Endothelial cell of umbilical vein (primary cell): ENCODE data around the gene TM4SF5. TPM values are rescaled to one million over a fixed set of nuclear protein-coding genes. Genes with fewer than 3 reads are reported as not detected.

Source experiments
- BruUV-seq: library from RNA; stranded (reverse); fragments of 400-500 nt; replicated peaks from 2 replicates; lab custom pipeline; 2021; lab: Mats Ljungman, UMichigan
- CTCF ChIA-PET: fragments of 300-600, 350-600 bp; sonication (Branson Sonifier 250); formaldehyde crosslinking; loops from one replicate; lab custom pipeline; 2021; ENCODE audit warnings: antibody characterized with exemption, inconsistent platforms; lab: Charles Lee
- POLR2A ChIA-PET: fragments of 300-600, 350-600 bp; sonication (Branson Sonifier 250); formaldehyde crosslinking; loops from one replicate; lab custom pipeline; 2021; ENCODE audit warnings: antibody characterized with exemption, inconsistent platforms; lab: Charles Lee
- DNase-seq: peaks from one replicate; pipeline ENCODE4 v3.0.0-alpha.2; 2011; ENCODE audit warnings: low read depth, low spot score
- FAIRE-seq: peaks from 2 replicates; lab custom pipeline; 2011; peaks lifted over from hg19 to GRCh38; lab: Jason Lieb, UNC
- H2AFZ ChIP-seq: 2 replicates; pipeline ENCODE4 v1.6.0; 2012; ENCODE audit warnings: low read depth, low read length, control low read depth, inconsistent platforms
- H3K27ac ChIP-seq: 2 replicates; pipeline ENCODE4 v1.5.1; 2011; ENCODE audit warnings: low read depth, mild to moderate bottlenecking, control low read depth, low read length, moderate library complexity; ENCODE audit not compliant: insufficient read depth
- H3K27me3 ChIP-seq, 2 experiments: 2 replicates each; pipeline versions ENCODE4 v1.6.0 to v1.6.1; 2011; ENCODE audit warnings: low read length in 2 of 2, mixed read lengths in 1 of 2; ENCODE audit not compliant: control insufficient read depth in 2 of 2, insufficient read depth in 2 of 2
- H3K36me3 ChIP-seq, 2 experiments: 2 replicates in 1 of 2; 3 replicates in 1 of 2; pipeline ENCODE4 v1.5.1; 2011; ENCODE audit warnings: low read length in 2 of 2, mild to moderate bottlenecking in 1 of 2, moderate library complexity in 1 of 2; ENCODE audit not compliant: control insufficient read depth in 2 of 2, insufficient read depth in 2 of 2; ENCODE audit errors: extremely low read depth in 1 of 2
- H3K4me1 ChIP-seq: 3 replicates; pipeline ENCODE4 v1.5.1; 2011; ENCODE audit warnings: mild to moderate bottlenecking, low read length; ENCODE audit not compliant: control insufficient read depth, insufficient read depth; ENCODE audit errors: extremely low read depth
- H3K4me2 ChIP-seq: 2 replicates; pipeline ENCODE4 v1.6.1; 2011; ENCODE audit warnings: low read length, control low read depth, mixed read lengths; ENCODE audit not compliant: insufficient read depth
- H3K4me3 ChIP-seq, 3 experiments: fragments of 200-600 bp in 1 of 3; sonication (generic), shearing (Covaris generic) in 1 of 3; replicated peaks in 1 of 3; 2 replicates each; pipeline ENCODE4 v1.5.1; 2011 to 2016; ENCODE audit warnings: control low read depth in 3 of 3, low read length in 3 of 3, mild to moderate bottlenecking in 2 of 3, inconsistent platforms in 1 of 3, low read depth in 1 of 3, moderate library complexity in 1 of 3; ENCODE audit not compliant: insufficient read depth in 1 of 3
- H3K79me2 ChIP-seq: 2 replicates; pipeline ENCODE4 v1.6.0; 2012; ENCODE audit warnings: low read length, inconsistent platforms; ENCODE audit not compliant: control insufficient read depth, insufficient read depth
- H3K9ac ChIP-seq: replicated peaks from 2 replicates; pipeline ENCODE3; 2011; ENCODE audit warnings: low read length, control low read depth; ENCODE audit not compliant: insufficient read depth; ENCODE audit errors: extremely low read depth
- H3K9me1 ChIP-seq: replicated peaks from 3 replicates; pipeline ENCODE4 v1.6.0; 2011; ENCODE audit warnings: mild to moderate bottlenecking, low read length; ENCODE audit not compliant: control insufficient read depth, insufficient read depth; ENCODE audit errors: extremely low read depth
- H3K9me3 ChIP-seq: replicated peaks from 2 replicates; pipeline ENCODE4 v1.5.1; 2012; ENCODE audit warnings: low read length, inconsistent platforms; ENCODE audit not compliant: control insufficient read depth, insufficient read depth
- H4K20me1 ChIP-seq: replicated peaks from 2 replicates; pipeline ENCODE3; 2011; ENCODE audit warnings: mild to moderate bottlenecking, low read length; ENCODE audit not compliant: control insufficient read depth, insufficient read depth; ENCODE audit errors: extremely low read depth
- EZH2 ChIP-seq: IDR thresholded peaks from 2 replicates; pipeline ENCODE4 v1.6.1; 2012; ENCODE audit warnings: borderline replicate concordance, low read depth, mild to moderate bottlenecking, moderate library complexity, low read length, inconsistent platforms; ENCODE audit not compliant: severe bottlenecking
- FOS ChIP-seq: IDR thresholded peaks from 2 replicates; pipeline ENCODE4 v1.6.1; 2011; ENCODE audit warnings: mild to moderate bottlenecking, low read length, moderate library complexity, borderline replicate concordance; ENCODE audit not compliant: insufficient read depth
- GATA2 ChIP-seq: IDR thresholded peaks from 2 replicates; pipeline ENCODE4 v1.7.0; 2011; ENCODE audit warnings: low read depth, mild to moderate bottlenecking, moderate library complexity, mixed read lengths, low read length; ENCODE audit not compliant: insufficient read length, insufficient read depth
- JUN ChIP-seq: IDR thresholded peaks from 2 replicates; pipeline ENCODE4 v1.6.1; 2011; ENCODE audit warnings: borderline replicate concordance, low read depth; ENCODE audit not compliant: insufficient read length, insufficient read depth
- MYC ChIP-seq: IDR thresholded peaks from one replicate; pipeline ENCODE4 v1.6.1; 2011; ENCODE audit warnings: mild to moderate bottlenecking, low read depth, low read length
- POLR2A ChIP-seq: IDR thresholded peaks from 2 replicates; pipeline ENCODE4 v1.6.1; 2012; ENCODE audit warnings: low read depth, mild to moderate bottlenecking, control low read depth, low read length
- POLR2AphosphoS5 ChIP-seq: IDR thresholded peaks from 2 replicates; pipeline ENCODE4 v1.6.1; 2012; ENCODE audit warnings: low read depth, mild to moderate bottlenecking, control low read depth, low read length, moderate library complexity; ENCODE audit not compliant: insufficient read depth
- dilution Hi-C: fragments of 300-500 bp; cut with MboI; formaldehyde crosslinking; loops from one replicate; pipeline ENCODE4 v1.15.0; 2019; ENCODE audit warnings: low sequenced_read_pairs; ENCODE audit not compliant: extremely low pct_ligation_motif_present
- intact Hi-C: fragments of 100-400 bp; cut with micrococcal nuclease; formaldehyde crosslinking; loops from one replicate; pipeline ENCODE4 v1.10.0; 2022
- polyA plus RNA-seq, 4 experiments: library from polyadenylated mRNA; depleted of rRNA in 3 of 4; stranded (reverse) in 3 of 4; unstranded in 1 of 4; fragments of >200 nt; gene quantifications; 2 replicates each; pipeline versions ENCODE4 v1.2.1 to v1.2.3, GENCODE V29; 2011 to 2012; ENCODE audit warnings: missing spikeins in 1 of 4
- total RNA-seq: library from RNA; stranded (reverse); gene quantifications from 2 replicates; pipeline ENCODE4 v1.2.3, GENCODE V29; 2021
- TF ChIP-seq, protein P1 (sequence below), 2 donors: IDR thresholded peaks; 1 replicate in 1 of 2; 2 replicates in 1 of 2; pipeline ENCODE4 v1.5.1; 2011; ENCODE audit warnings: low read length in 2 of 2, mild to moderate bottlenecking in 2 of 2, moderate library complexity in 2 of 2, control low read depth in 1 of 2, inconsistent platforms in 1 of 2, low read depth in 1 of 2; ENCODE audit not compliant: insufficient read depth in 1 of 2; ENCODE audit errors: extremely low read depth in 1 of 2
- TF ChIP-seq, protein P2 (sequence below): IDR thresholded peaks from 2 replicates; pipeline ENCODE4 v1.6.1; 2011; ENCODE audit not compliant: insufficient read depth, insufficient read length

Gene TM4SF5
- total and polyA plus RNA-seq, 2 donors (not counting 3 experiments of a cell fraction or from before 2014, with no cell fraction given), result not detected

DNA sequence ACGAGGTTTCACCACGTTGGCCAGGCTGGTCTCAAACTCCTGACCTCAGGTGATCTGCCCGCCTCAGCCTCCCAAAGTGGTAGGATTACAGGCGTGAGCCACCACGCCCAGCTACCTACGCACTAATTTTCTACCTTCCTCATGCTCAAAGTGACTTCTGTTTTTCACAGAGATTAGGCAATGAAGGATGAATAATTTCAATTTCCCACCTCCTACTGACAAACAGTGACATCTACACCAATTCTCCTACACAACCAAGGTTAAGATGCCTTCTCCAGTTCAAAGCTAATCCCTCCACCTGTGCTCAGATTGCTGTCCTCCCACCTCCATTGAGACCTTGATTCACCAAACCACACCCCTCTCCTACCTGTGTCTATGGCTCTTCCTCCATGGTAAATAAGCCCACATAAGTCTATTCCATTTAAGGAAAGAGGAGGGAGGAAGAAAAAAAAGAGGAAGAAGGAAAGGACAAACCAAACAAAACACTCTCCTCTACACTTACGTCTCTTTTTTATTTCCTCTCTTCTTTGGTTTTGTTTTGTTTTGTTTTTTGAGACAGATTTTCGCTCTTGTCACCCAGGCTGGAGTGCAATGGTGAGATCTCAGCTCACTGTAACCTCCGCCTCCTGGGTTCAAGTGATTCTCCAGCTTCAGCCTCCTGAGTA is 45.9 kb upstream of the TM4SF5 start:
- POLR2A ChIA-PET, result no interaction called here
- intact Hi-C loops, result no loop called here

More for the DNA sequence above, 45.9 kb upstream of the TM4SF5 start:
- Histone ChIP-seq H3K4me1 (peaks cover 13% of the 10 kb centered on the region), H3K36me3 (no peaks in the 10 kb centered on the region), H3K9me1 (no peaks in the 10 kb centered on the region), H3K79me2 (no peaks in the 10 kb centered on the region), H2AFZ (no peak overlapping the region), H3K9me3 (no peaks in the 10 kb centered on the region), H3K9ac (no peak overlapping the region), H3K27ac (no peak overlapping the region), H4K20me1 (no peaks in the 10 kb centered on the region), H3K4me2 (no peak overlapping the region), H3K4me3 (no peak overlapping the region), H3K27me3 (peaks cover 0 to 1% of the 10 kb centered on the region in 2 experiments)
- CTCF ChIA-PET, result interaction anchor here (0.7 to 1.5 kb wide), 4 partner anchors 11 to 177 kb away, joined by 3 to 6 read pairs (median 4); partner anchors contain the start of genes ARRB2 and CHRNE
- dilution Hi-C loops, result no loop called here
- TF ChIP-seq POLR2A (no peak), FOS (no peak), EZH2 (no peak), JUN (no peak), POLR2AphosphoS5 (no peak), MYC (no peak), GATA2 (no peak)
- TF ChIP-seq, protein P1, sequence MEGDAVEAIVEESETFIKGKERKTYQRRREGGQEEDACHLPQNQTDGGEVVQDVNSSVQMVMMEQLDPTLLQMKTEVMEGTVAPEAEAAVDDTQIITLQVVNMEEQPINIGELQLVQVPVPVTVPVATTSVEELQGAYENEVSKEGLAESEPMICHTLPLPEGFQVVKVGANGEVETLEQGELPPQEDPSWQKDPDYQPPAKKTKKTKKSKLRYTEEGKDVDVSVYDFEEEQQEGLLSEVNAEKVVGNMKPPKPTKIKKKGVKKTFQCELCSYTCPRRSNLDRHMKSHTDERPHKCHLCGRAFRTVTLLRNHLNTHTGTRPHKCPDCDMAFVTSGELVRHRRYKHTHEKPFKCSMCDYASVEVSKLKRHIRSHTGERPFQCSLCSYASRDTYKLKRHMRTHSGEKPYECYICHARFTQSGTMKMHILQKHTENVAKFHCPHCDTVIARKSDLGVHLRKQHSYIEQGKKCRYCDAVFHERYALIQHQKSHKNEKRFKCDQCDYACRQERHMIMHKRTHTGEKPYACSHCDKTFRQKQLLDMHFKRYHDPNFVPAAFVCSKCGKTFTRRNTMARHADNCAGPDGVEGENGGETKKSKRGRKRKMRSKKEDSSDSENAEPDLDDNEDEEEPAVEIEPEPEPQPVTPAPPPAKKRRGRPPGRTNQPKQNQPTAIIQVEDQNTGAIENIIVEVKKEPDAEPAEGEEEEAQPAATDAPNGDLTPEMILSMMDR (IDR thresholded peaks at IDR 0.05; ENCODE audit: extremely low read depth in 1 of 2, insufficient read depth in 1 of 2, low read depth in 1 of 2, low read length in 2 of 2), result no peak
- TF ChIP-seq, protein P2, sequence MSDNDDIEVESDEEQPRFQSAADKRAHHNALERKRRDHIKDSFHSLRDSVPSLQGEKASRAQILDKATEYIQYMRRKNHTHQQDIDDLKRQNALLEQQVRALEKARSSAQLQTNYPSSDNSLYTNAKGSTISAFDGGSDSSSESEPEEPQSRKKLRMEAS, result no peak
- DNase-seq, result no peak
- FAIRE-seq, result no peak
- BruUV-seq, result no TSS peak
